ENCODE data around the gene MKRN3. TPM values are rescaled to one million over a fixed set of nuclear protein-coding genes. Genes with fewer than 3 reads are reported as not detected.

Gene MKRN3
- total and polyA plus RNA-seq, 3 experiments from 2014 or later, result 0.98 to 3.0 (median 1.1) TPM

GRCh38 chr15:23539892-23540291 is 25.6 kb upstream of the MKRN3 start:
- H3K4me1 ChIP-seq (ENCODE audit: insufficient read depth, low read length), result no peaks in the 10 kb centered on the region
- H3K4me1 Mint-ChIP-seq, result no peaks in the 10 kb centered on the region
- no peaks in the 10 kb centered on the region for H3K9me3 ChIP-seq (ENCODE audit: low read length)
- no peak overlapping the region for H3K4me3 Mint-ChIP-seq
- H3K27me3 Mint-ChIP-seq, result peaks cover 0 to 3% of the 10 kb centered on the region in 2 donors
- no peak overlapping the region for H3K27ac Mint-ChIP-seq
- H3K9me3 Mint-ChIP-seq, result peaks cover 0 to 22% (median 4%) of the 10 kb centered on the region in 5 donors
- H3K36me3 Mint-ChIP-seq, result no peaks in the 10 kb centered on the region
- ChIA-PET CTCF (no interaction called here), POLR2A (no interaction called here)
- no peak overlapping the region for H3K4me3 ChIP-seq (ENCODE audit: low read length)
- no peak for DNase-seq
- no peak overlapping the region for H3K27ac ChIP-seq (ENCODE audit: low read depth, low read length)
- no peaks in the 10 kb centered on the region for H3K27me3 ChIP-seq (ENCODE audit: insufficient read depth, low read length, poor library complexity, severe bottlenecking)
- no peaks in the 10 kb centered on the region for H3K36me3 ChIP-seq (ENCODE audit: insufficient read depth, low read length)

GRCh38 chr15:23546158-23546557 is 19.3 kb upstream of the MKRN3 start:
- no peaks in the 10 kb centered on the region for H3K4me1 ChIP-seq (ENCODE audit: insufficient read depth, low read length)
- Mint-ChIP-seq H3K36me3 (no peaks in the 10 kb centered on the region), H3K9me3 (peaks cover 0 to 13% (median 2%) of the 10 kb centered on the region in 5 donors), H3K27me3 (peaks cover 0 to 3% of the 10 kb centered on the region in 2 donors), H3K27ac (no peak overlapping the region), H3K4me1 (no peaks in the 10 kb centered on the region), H3K4me3 (no peak overlapping the region)
- H3K27me3 ChIP-seq (ENCODE audit: insufficient read depth, low read length, poor library complexity, severe bottlenecking), result no peaks in the 10 kb centered on the region
- H3K9me3 ChIP-seq (ENCODE audit: low read length), result no peaks in the 10 kb centered on the region
- POLR2A ChIA-PET, result no interaction called here
- CTCF ChIA-PET, result no interaction called here
- DNase-seq, result no peak
- H3K36me3 ChIP-seq (ENCODE audit: insufficient read depth, low read length), result no peaks in the 10 kb centered on the region
- no peak overlapping the region for H3K27ac ChIP-seq (ENCODE audit: low read depth, low read length)
- H3K4me3 ChIP-seq (ENCODE audit: low read length), result no peak overlapping the region

- H3K36me3 Mint-ChIP-seq, result no peaks in the 10 kb centered on the region
- DNase-seq, result no peak
- CTCF ChIA-PET, result no interaction called here
- H3K4me3 Mint-ChIP-seq, result no peak overlapping the region
- no peaks in the 10 kb centered on the region for H3K4me1 Mint-ChIP-seq
- Histone ChIP-seq H3K27me3 (ENCODE audit: insufficient read depth, low read length, poor library complexity, severe bottlenecking) (no peaks in the 10 kb centered on the region), H3K4me1 (ENCODE audit: insufficient read depth, low read length) (no peaks in the 10 kb centered on the region), H3K4me3 (ENCODE audit: low read length) (no peak overlapping the region), H3K27ac (ENCODE audit: low read depth, low read length) (no peak overlapping the region), H3K9me3 (ENCODE audit: low read length) (no peaks in the 10 kb centered on the region), H3K36me3 (ENCODE audit: insufficient read depth, low read length) (no peaks in the 10 kb centered on the region)
- peaks cover 0 to 3% of the 10 kb centered on the region in 2 donors for H3K27me3 Mint-ChIP-seq
- peaks cover 0 to 5% (median 2%) of the 10 kb centered on the region in 5 donors for H3K9me3 Mint-ChIP-seq
- POLR2A ChIA-PET, result no interaction called here
- no peak overlapping the region for H3K27ac Mint-ChIP-seq
These were observed 17.4 kb upstream of the MKRN3 start for GRCh38 chr15:23548071-23548470.

DNA sequence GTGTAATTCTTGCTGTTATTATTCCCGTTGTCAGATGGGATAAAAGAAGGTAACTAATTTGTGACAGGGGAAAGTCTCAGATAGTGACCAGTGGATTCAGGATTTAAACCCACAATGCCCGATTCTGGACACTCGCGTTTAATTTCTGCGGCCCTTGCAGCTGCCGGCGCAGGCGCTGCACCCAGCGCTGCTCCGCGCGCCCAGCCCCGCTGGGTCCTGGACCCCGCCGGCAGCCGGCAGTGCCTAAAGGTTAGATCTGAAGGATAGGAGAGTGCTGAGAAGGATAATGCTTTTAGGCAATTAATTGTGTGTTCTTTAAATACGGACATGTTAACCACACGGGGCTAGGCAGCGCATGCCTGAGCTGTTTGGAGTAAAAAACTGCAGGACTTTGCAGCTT is 3.6 kb upstream of the MKRN3 start:
- ChIA-PET POLR2A (no interaction called here), CTCF (no interaction called here)
- Mint-ChIP-seq H3K4me1 (no peaks in the 10 kb centered on the region), H3K36me3 (no peaks in the 10 kb centered on the region), H3K27me3 (peaks cover 2 to 7% of the 10 kb centered on the region in 2 donors), H3K9me3 (peaks cover 0 to 4% (median 0%) of the 10 kb centered on the region in 5 donors), H3K4me3 (no peak overlapping the region), H3K27ac (no peak overlapping the region)
- no peak overlapping the region for H3K4me3 ChIP-seq (ENCODE audit: low read length)
- no peaks in the 10 kb centered on the region for H3K27me3 ChIP-seq (ENCODE audit: insufficient read depth, low read length, poor library complexity, severe bottlenecking)
- no peak overlapping the region for H3K27ac ChIP-seq (ENCODE audit: low read depth, low read length)
- no peaks in the 10 kb centered on the region for H3K4me1 ChIP-seq (ENCODE audit: insufficient read depth, low read length)
- no peaks in the 10 kb centered on the region for H3K9me3 ChIP-seq (ENCODE audit: low read length)
- no peak for DNase-seq
- H3K36me3 ChIP-seq (ENCODE audit: insufficient read depth, low read length), result no peaks in the 10 kb centered on the region

DNA sequence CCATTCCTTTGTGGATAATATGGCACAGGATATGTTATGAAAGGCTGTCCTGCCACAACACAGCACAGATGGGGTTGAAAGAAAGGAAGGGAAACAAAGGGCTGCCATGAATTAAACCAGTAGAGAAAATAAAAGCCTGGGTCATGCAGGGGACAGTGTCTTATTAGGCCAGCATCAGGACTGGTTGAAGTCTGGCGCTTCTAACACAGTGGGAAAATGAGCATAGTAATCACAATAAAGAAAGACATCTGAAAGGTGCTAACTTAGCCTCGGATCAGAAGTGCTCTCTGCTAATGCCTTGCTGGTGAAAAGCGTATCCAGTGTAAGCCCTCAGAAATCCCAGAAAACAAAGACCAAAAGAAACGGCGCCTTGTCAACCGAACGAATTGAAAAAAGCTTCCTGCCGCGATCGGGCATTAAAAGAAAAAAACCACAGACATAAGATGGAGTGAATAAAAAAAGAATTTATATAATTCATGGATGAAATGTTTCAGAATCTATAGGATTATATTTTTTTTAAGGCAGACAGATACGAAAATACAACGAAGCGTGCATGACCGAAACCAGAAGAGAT is 566 bp upstream of the MKRN3 start:
- no peaks in the 10 kb centered on the region for H3K27me3 ChIP-seq (ENCODE audit: insufficient read depth, low read length, poor library complexity, severe bottlenecking)
- CTCF ChIA-PET, result no interaction called here
- Mint-ChIP-seq H3K4me1 (no peaks in the 10 kb centered on the region), H3K36me3 (no peaks in the 10 kb centered on the region), H3K9me3 (peaks cover 0 to 8% (median 0%) of the 10 kb centered on the region in 5 donors), H3K27ac (peak overlapping the region in 2 of 8 donors; percentile 92 to 95), H3K4me3 (peak overlapping the region; percentile 74 to 90 (median 81)), H3K27me3 (peaks cover 2 to 7% of the 10 kb centered on the region in 2 donors)
- H3K27ac ChIP-seq (ENCODE audit: low read depth, low read length), result peak overlapping the region; percentile 35
- peak overlapping the region; percentile 30 for H3K4me3 ChIP-seq (ENCODE audit: low read length)
- POLR2A ChIA-PET, result no interaction called here
- H3K36me3 ChIP-seq (ENCODE audit: insufficient read depth, low read length), result no peaks in the 10 kb centered on the region
- DNase-seq, result no peak
- H3K4me1 ChIP-seq (ENCODE audit: insufficient read depth, low read length), result no peaks in the 10 kb centered on the region
- H3K9me3 ChIP-seq (ENCODE audit: low read length), result no peaks in the 10 kb centered on the region

DNA sequence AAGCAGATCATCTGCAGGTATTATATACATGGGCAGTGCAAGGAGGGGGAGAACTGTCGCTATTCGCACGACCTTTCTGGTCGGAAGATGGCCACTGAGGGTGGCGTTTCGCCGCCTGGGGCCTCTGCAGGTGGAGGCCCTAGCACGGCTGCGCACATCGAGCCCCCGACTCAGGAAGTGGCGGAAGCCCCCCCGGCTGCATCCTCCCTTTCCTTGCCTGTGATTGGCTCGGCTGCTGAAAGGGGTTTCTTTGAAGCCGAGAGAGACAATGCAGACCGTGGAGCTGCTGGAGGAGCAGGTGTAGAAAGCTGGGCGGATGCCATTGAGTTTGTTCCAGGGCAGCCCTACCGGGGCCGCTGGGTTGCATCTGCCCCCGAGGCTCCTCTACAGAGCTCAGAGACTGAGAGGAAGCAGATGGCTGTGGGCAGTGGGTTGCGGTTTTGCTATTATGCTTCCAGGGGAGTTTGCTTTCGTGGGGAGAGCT is 639 bp downstream of the MKRN3 start:
- Histone ChIP-seq H3K27ac (ENCODE audit: low read depth, low read length) (peak overlapping the region; percentile 84), H3K4me1 (ENCODE audit: insufficient read depth, low read length) (no peaks in the 10 kb centered on the region), H3K4me3 (ENCODE audit: low read length) (peak overlapping the region; percentile 56), H3K9me3 (ENCODE audit: low read length) (no peaks in the 10 kb centered on the region), H3K27me3 (ENCODE audit: insufficient read depth, low read length, poor library complexity, severe bottlenecking) (no peaks in the 10 kb centered on the region), H3K36me3 (ENCODE audit: insufficient read depth, low read length) (no peaks in the 10 kb centered on the region)
- ChIA-PET CTCF (no interaction called here), POLR2A (no interaction called here)
- peak; percentile 4 to 69 (median 51) for DNase-seq
- Mint-ChIP-seq H3K4me3 (peak overlapping the region; percentile 53 to 90 (median 78)), H3K4me1 (no peaks in the 10 kb centered on the region), H3K9me3 (peaks cover 0 to 8% (median 0%) of the 10 kb centered on the region in 5 donors), H3K27ac (peak overlapping the region in 6 of 8 donors; percentile 9 to 95 (median 72)), H3K27me3 (peaks cover 2 to 7% of the 10 kb centered on the region in 2 donors), H3K36me3 (no peaks in the 10 kb centered on the region)

GRCh38 chr15:23566651-23567050 is 1.2 kb downstream of the MKRN3 start:
- peaks cover 0 to 8% (median 0%) of the 10 kb centered on the region in 5 donors for H3K9me3 Mint-ChIP-seq
- Histone ChIP-seq H3K27ac (ENCODE audit: low read depth, low read length) (peak overlapping the region; percentile 84), H3K9me3 (ENCODE audit: low read length) (no peaks in the 10 kb centered on the region), H3K36me3 (ENCODE audit: insufficient read depth, low read length) (no peaks in the 10 kb centered on the region), H3K27me3 (ENCODE audit: insufficient read depth, low read length, poor library complexity, severe bottlenecking) (no peaks in the 10 kb centered on the region), H3K4me3 (ENCODE audit: low read length) (peak overlapping the region; percentile 56), H3K4me1 (ENCODE audit: insufficient read depth, low read length) (no peaks in the 10 kb centered on the region)
- peaks cover 2 to 7% of the 10 kb centered on the region in 2 donors for H3K27me3 Mint-ChIP-seq
- H3K4me1 Mint-ChIP-seq, result no peaks in the 10 kb centered on the region
- peak overlapping the region; percentile 53 to 90 (median 78) for H3K4me3 Mint-ChIP-seq
- no peaks in the 10 kb centered on the region for H3K36me3 Mint-ChIP-seq
- CTCF ChIA-PET, result no interaction called here
- H3K27ac Mint-ChIP-seq, result peak overlapping the region in 3 of 8 donors; percentile 9 to 95 (median 74)
- no peak for DNase-seq
- POLR2A ChIA-PET, result no interaction called here

DNA sequence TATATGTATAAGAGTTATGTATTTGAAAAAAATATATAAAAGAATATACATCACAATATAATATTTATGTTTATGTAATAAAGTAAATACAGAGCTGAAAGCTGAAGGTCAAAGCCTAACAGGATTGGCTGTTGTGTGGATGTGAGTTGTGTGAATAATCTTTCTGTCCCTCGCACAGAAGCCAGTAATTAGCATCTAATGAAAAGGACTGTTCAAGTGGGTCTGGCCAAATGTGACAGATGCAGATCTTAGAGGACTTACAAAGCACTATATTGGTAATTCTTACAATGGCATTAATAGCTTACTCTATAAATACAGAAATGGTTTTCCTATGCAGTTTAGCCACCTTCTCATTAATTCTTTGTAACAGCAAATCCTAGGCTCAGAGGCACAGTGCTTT is 2.4 kb downstream of the MKRN3 start:
- Mint-ChIP-seq H3K4me3 (no peak overlapping the region), H3K36me3 (no peaks in the 10 kb centered on the region), H3K4me1 (no peaks in the 10 kb centered on the region), H3K9me3 (peaks cover 0 to 6% (median 0%) of the 10 kb centered on the region in 5 donors), H3K27me3 (peaks cover 1 to 4% of the 10 kb centered on the region in 2 donors), H3K27ac (no peak overlapping the region)
- H3K4me3 ChIP-seq (ENCODE audit: low read length), result no peak overlapping the region
- CTCF ChIA-PET, result no interaction called here
- H3K36me3 ChIP-seq (ENCODE audit: insufficient read depth, low read length), result no peaks in the 10 kb centered on the region
- no peaks in the 10 kb centered on the region for H3K4me1 ChIP-seq (ENCODE audit: insufficient read depth, low read length)
- H3K9me3 ChIP-seq (ENCODE audit: low read length), result no peaks in the 10 kb centered on the region
- H3K27me3 ChIP-seq (ENCODE audit: insufficient read depth, low read length, poor library complexity, severe bottlenecking), result no peaks in the 10 kb centered on the region
- H3K27ac ChIP-seq (ENCODE audit: low read depth, low read length), result no peak overlapping the region
- POLR2A ChIA-PET, result no interaction called here
- DNase-seq, result no peak

Measured in CD8-positive, alpha-beta memory T cell (primary cell).